Measurements from ENCODE around the gene GALNT14. TPM values are rescaled to one million over a fixed set of nuclear protein-coding genes. Genes with fewer than 3 reads are reported as not detected.

Gene GALNT14
- total and polyA plus RNA-seq, 9 donors = 1.4 to 6.9 (median 2.9) TPM

DNA sequence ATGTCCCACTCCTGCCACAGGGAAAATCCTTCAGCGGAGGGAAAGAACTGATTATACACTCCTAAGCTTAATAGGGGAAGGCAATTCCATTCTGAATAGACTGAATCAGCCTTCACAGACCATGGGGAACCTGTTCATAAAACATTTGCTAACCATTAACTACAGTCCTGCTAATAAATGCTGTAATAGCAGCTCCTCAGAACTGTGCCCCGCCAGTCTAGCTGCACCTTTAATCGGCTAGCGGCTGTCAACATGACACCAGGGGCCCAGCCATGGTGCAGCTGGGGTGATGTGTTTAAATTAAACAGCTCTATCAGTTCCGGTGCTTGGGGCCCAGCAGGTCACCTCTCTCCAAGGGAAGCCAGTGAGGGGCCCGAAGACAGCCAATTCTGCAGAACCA is 77.8 kb downstream of the GALNT14 start:
- Histone ChIP-seq H3K4me1 (ENCODE audit: control insufficient read depth, insufficient read depth, low read length) (no peaks in the 10 kb centered on the region), H3K27ac (ENCODE audit: low read length) (no peak overlapping the region), H3K9me3 (replicated peaks; ENCODE audit: control insufficient read depth, low read depth, low read length) (no peaks in the 10 kb centered on the region), H3K4me3 (ENCODE audit: low read length) (no peak overlapping the region), H3K36me3 (ENCODE audit: control insufficient read depth, insufficient read depth, low read length) (no peaks in the 10 kb centered on the region), H3K27me3 (ENCODE audit: control insufficient read depth, insufficient read depth, low read length) (peaks cover 2% of the 10 kb centered on the region)
- no peak for DNase-seq
- 75% methylated on average over 3 of the region's 6 CpGs for WGBS (ENCODE audit: insufficient coverage)

DNA sequence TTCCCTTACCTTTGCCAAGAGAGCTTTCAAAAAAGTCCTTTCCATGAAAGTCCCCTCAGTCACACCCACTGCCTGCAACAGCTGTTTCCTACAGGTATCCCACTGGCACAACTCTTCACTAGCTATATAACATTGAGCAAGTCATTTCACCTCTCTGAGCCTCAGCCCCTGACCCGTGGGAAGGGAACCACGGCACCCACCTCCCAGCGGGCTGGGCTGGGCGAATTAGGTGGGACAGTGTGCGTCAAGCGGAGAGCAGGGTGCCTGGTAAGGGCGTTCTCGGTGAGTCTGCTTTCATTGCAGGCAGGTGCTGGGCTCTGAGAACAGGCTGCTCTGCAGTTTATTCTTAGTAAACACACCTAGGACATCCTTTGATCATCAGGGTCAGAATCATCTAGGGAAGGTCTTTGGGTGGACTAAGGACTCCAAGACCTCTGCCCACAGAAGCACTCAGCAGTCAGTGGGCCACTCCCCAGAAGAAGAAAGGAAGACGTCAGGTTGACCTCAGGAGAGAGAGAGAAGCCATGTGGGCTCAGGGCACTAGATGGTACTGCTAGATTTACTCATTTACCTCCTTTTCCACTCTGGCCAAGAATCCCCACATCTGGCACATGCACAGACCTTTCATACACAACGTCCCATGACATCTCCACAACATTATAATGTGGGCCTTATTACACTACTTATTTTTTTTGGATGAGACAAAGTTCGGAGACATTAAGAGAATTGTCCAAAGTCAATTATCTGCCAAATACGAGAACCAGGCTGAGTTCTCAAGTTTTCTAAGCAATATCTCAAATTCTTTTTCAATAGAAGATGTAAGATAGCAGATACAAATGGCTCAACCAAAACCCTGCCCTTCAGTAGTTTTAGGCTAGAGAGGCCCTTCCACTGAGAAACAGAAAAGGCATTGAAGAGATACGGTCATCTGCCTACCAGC is 79.9 kb downstream of the GALNT14 start:
- DNase-seq = no peak
- WGBS (ENCODE audit: insufficient coverage) = 94% methylated on average over 6 of the region's 13 CpGs
- Histone ChIP-seq H3K27ac (ENCODE audit: low read length) (no peak overlapping the region), H3K36me3 (ENCODE audit: control insufficient read depth, insufficient read depth, low read length) (no peaks in the 10 kb centered on the region), H3K9me3 (replicated peaks; ENCODE audit: control insufficient read depth, low read depth, low read length) (no peaks in the 10 kb centered on the region), H3K4me3 (ENCODE audit: low read length) (no peak overlapping the region), H3K27me3 (ENCODE audit: control insufficient read depth, insufficient read depth, low read length) (peaks cover 2% of the 10 kb centered on the region), H3K4me1 (ENCODE audit: control insufficient read depth, insufficient read depth, low read length) (no peaks in the 10 kb centered on the region)

DNA sequence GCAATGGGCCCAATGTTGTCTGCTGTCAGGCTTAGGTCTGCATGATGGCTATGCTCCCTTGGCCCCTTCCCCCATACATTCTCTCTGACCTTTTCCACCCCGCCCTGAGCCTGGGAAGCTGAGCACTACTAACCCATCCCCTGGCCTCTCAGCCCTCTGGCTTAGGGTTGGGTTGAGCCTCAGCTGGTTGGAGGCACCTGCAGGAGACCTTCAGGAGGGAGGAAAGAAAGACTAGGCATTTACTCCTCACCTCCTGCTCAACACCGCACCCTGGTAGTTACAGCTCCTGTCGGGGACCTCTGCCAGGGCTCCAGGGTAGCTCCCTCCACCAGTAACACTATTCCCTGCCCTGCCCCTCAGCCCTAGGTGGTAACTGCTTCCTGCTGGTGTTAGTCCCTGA is 80.5 kb downstream of the GALNT14 start:
- H3K27me3 ChIP-seq (ENCODE audit: control insufficient read depth, insufficient read depth, low read length) = peaks cover 2% of the 10 kb centered on the region
- H3K36me3 ChIP-seq (ENCODE audit: control insufficient read depth, insufficient read depth, low read length) = no peaks in the 10 kb centered on the region
- no peak overlapping the region for H3K27ac ChIP-seq (ENCODE audit: low read length)
- DNase-seq = no peak
- no peak overlapping the region for H3K4me3 ChIP-seq (ENCODE audit: low read length)
- H3K9me3 ChIP-seq (replicated peaks; ENCODE audit: control insufficient read depth, low read depth, low read length) = no peaks in the 10 kb centered on the region
- 67% methylated on average over 2 of the region's 3 CpGs for WGBS (ENCODE audit: insufficient coverage)
- H3K4me1 ChIP-seq (ENCODE audit: control insufficient read depth, insufficient read depth, low read length) = no peaks in the 10 kb centered on the region

- H3K9me3 ChIP-seq (replicated peaks; ENCODE audit: control insufficient read depth, low read depth, low read length) = no peaks in the 10 kb centered on the region
- DNase-seq = no peak
- no peaks in the 10 kb centered on the region for H3K4me1 ChIP-seq (ENCODE audit: control insufficient read depth, insufficient read depth, low read length)
- 83% methylated on average over 1 of the region's 6 CpGs for WGBS (ENCODE audit: insufficient coverage)
- no peak overlapping the region for H3K27ac ChIP-seq (ENCODE audit: low read length)
- no peak overlapping the region for H3K4me3 ChIP-seq (ENCODE audit: low read length)
- peaks cover 2% of the 10 kb centered on the region for H3K27me3 ChIP-seq (ENCODE audit: control insufficient read depth, insufficient read depth, low read length)
- no peaks in the 10 kb centered on the region for H3K36me3 ChIP-seq (ENCODE audit: control insufficient read depth, insufficient read depth, low read length)
Observed at GRCh38 chr2:31055938-31056337, 82.3 kb downstream of the GALNT14 start.

- Histone ChIP-seq H3K36me3 (ENCODE audit: control insufficient read depth, insufficient read depth, low read length) (no peaks in the 10 kb centered on the region), H3K4me1 (ENCODE audit: control insufficient read depth, insufficient read depth, low read length) (no peaks in the 10 kb centered on the region), H3K9me3 (replicated peaks; ENCODE audit: control insufficient read depth, low read depth, low read length) (no peaks in the 10 kb centered on the region), H3K27ac (ENCODE audit: low read length) (no peak overlapping the region), H3K4me3 (ENCODE audit: low read length) (no peak overlapping the region), H3K27me3 (ENCODE audit: control insufficient read depth, insufficient read depth, low read length) (no peaks in the 10 kb centered on the region)
- no peak for DNase-seq
- 73% methylated on average over 4 of the region's 7 CpGs for WGBS (ENCODE audit: insufficient coverage)
Observed at GRCh38 chr2:31054842-31055388, 83.3 kb downstream of the GALNT14 start.

DNA sequence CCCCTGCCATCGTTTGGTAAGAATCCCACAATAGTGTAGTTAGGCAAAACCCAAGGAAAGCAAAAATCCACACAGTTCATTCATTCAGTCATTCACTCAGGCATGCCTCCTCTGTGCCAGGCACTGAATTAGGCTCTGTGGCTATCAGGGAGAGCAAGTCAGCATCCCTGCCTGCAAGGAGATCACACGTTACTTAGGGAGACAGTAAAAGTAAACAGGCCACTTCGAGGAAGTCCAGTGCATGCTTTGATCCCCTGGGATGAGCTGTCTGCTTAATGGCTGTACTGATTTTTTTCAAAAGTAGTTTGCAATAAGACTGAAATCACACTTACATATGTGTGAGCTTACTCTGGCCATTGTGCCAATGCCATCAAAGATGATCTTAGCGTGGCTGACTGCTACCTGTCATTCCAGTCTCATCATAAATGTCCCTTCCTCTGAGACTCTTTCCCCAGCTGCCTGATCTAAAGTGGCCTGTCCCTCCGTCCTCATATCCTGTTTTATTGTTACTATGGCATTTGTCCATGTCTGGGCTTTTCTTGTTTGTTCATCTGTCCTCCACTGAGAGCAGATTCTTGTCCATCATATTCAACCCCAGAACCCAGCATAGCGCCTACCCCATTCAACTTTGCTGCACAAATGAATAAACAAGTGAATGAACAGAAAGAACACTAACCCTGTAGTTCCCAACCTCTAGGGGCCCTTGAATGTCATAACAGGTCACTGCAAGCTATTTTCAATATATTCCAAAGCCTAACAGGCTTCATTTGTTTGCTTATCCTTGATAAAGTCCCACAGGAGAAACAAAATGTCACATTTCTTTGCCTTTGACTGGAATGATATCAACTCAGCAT is 84.1 kb downstream of the GALNT14 start:
- Histone ChIP-seq H3K27ac (ENCODE audit: low read length) (no peak overlapping the region), H3K9me3 (replicated peaks; ENCODE audit: control insufficient read depth, low read depth, low read length) (no peaks in the 10 kb centered on the region)
- WGBS (ENCODE audit: insufficient coverage) = 50% methylated on average over 6 of the region's 6 CpGs

DNA sequence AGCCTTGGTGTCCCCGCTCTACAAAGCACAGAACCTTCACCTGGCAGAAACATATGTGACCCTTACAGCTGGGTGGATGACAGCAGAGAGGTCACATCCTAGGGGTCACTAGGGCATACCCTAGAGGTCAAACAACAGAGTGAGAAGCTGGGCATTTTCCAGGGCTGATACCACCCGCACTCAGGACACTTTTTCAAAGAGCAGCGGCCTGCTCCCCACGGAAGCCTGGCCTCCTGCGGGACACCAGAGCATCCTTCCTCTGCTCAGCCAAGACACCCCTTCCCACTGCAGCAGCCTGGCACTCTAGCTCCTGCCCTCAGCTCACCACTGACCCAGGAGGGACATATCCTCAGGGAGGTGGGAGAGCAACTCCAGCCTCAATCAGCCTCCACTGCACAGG is 86.0 kb downstream of the GALNT14 start:
- WGBS (ENCODE audit: insufficient coverage) = 94% methylated on average over 5 of the region's 5 CpGs
- Histone ChIP-seq H3K36me3 (ENCODE audit: control insufficient read depth, insufficient read depth, low read length) (no peaks in the 10 kb centered on the region), H3K4me3 (ENCODE audit: low read length) (no peak overlapping the region), H3K27ac (ENCODE audit: low read length) (no peak overlapping the region), H3K4me1 (ENCODE audit: control insufficient read depth, insufficient read depth, low read length) (no peaks in the 10 kb centered on the region), H3K27me3 (ENCODE audit: control insufficient read depth, insufficient read depth, low read length) (no peaks in the 10 kb centered on the region), H3K9me3 (replicated peaks; ENCODE audit: control insufficient read depth, low read depth, low read length) (no peaks in the 10 kb centered on the region)
- no peak for DNase-seq

More for the DNA sequence above, 84.1 kb downstream of the GALNT14 start:
- peak; percentile 14 for DNase-seq
- Histone ChIP-seq H3K27me3 (ENCODE audit: control insufficient read depth, insufficient read depth, low read length) (no peaks in the 10 kb centered on the region), H3K4me1 (ENCODE audit: control insufficient read depth, insufficient read depth, low read length) (no peaks in the 10 kb centered on the region), H3K36me3 (ENCODE audit: control insufficient read depth, insufficient read depth, low read length) (no peaks in the 10 kb centered on the region), H3K4me3 (ENCODE audit: low read length) (no peak overlapping the region)

GRCh38 chr2:31051258-31052140 is 86.7 kb downstream of the GALNT14 start:
- Histone ChIP-seq H3K36me3 (ENCODE audit: control insufficient read depth, insufficient read depth, low read length) (no peaks in the 10 kb centered on the region), H3K27ac (ENCODE audit: low read length) (no peak overlapping the region), H3K9me3 (replicated peaks; ENCODE audit: control insufficient read depth, low read depth, low read length) (no peaks in the 10 kb centered on the region), H3K4me1 (ENCODE audit: control insufficient read depth, insufficient read depth, low read length) (no peaks in the 10 kb centered on the region), H3K4me3 (ENCODE audit: low read length) (no peak overlapping the region), H3K27me3 (ENCODE audit: control insufficient read depth, insufficient read depth, low read length) (no peaks in the 10 kb centered on the region)
- WGBS (ENCODE audit: insufficient coverage) = 76% methylated on average over 6 of the region's 9 CpGs
- no peak for DNase-seq

DNA sequence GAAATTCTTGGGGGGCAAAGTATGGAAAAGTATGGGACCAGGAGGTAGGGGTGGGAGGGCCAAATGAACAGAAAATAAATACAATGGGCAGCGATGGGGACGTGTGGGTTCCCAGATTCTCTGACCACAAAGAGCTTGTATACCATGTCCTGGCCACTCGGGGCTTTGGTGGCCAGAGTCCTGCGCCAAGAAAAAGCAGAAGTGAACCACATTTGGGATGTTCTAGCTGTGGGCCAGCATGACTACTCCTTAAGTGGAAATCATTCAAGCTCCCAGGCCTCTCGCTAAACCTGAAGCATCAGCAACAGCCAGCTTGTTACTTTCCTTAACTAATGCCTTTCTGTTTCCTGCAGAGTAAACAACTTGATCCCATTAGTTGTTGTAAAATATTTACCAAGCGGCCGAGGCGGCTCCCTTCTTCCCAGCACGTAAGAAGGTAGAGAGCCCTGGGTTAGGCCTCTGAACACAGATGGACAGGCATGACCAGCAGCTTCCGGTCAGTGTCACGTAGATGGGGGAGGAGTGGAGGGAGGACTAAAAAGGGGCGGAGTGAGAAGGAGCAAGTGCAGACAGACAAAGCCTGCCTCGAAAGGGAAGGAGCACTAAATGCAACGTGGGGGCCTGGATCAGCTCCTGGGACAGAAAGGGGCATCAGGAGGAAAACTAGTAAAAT is 88.2 kb downstream of the GALNT14 start:
- no peaks in the 10 kb centered on the region for H3K27me3 ChIP-seq (ENCODE audit: control insufficient read depth, insufficient read depth, low read length)
- no peaks in the 10 kb centered on the region for H3K36me3 ChIP-seq (ENCODE audit: control insufficient read depth, insufficient read depth, low read length)
- no peaks in the 10 kb centered on the region for H3K9me3 ChIP-seq (replicated peaks; ENCODE audit: control insufficient read depth, low read depth, low read length)
- no peak for DNase-seq
- H3K4me1 ChIP-seq (ENCODE audit: control insufficient read depth, insufficient read depth, low read length) = no peaks in the 10 kb centered on the region
- no peak overlapping the region for H3K27ac ChIP-seq (ENCODE audit: low read length)
- no peak overlapping the region for H3K4me3 ChIP-seq (ENCODE audit: low read length)
- WGBS (ENCODE audit: insufficient coverage) = 66% methylated on average over 11 of the region's 14 CpGs

All from muscle of leg (tissue), 11 donors.